Measurements from ENCODE around the gene MAGI3. TPM values are rescaled to one million over a fixed set of nuclear protein-coding genes. Genes with fewer than 3 reads are reported as not detected.

The MAGI3 gene
- total and polyA plus RNA-seq, 3 donors from 2014 or later = 15.8 to 18.9 (median 18.8) TPM

DNA sequence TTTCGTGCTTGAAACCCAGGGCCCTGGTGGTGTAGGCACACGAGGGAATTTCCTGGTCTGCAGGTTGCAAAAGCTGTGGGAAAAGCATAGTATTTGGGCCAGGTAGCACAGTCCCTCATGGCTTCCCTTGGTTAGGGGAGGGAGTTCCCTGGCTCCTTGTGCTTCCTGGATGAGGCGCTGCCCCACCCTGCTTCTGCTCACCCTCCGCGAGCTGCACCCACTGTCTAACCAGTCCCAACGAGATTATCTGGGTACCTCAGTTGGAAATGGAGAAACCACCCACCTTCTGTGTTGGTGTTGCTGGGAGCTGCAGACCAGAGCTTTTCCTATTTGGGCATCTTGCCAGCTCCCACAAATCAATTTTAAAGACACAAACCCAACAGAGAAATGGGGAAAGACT, 186.0 kb downstream of the MAGI3 start:
- Histone ChIP-seq H3K36me3 (ENCODE audit: low read depth, missing control alignments) (no peaks in the 10 kb centered on the region), H3K4me3 (no peak overlapping the region), H3K27ac (no peak overlapping the region), H3K4me1 (no peaks in the 10 kb centered on the region), H3K9me3 (no peaks in the 10 kb centered on the region), H3K27me3 (no peaks in the 10 kb centered on the region)
- intact Hi-C loops (cut with DNase I; ENCODE audit: low total_unique reads) = no loop called here
- WGBS, 2 donors = 94 to 97% methylated on average over 6 of the region's 6 CpGs
- TF ChIP-seq CTCF (IDR thresholded peaks at IDR 0.05) (no peak), POLR2A (IDR thresholded peaks at IDR 0.05) (no peak)
- no peak for DNase-seq

- intact Hi-C loops (cut with DNase I; ENCODE audit: low total_unique reads) = no loop called here
- Histone ChIP-seq H3K9me3 (no peaks in the 10 kb centered on the region), H3K4me3 (no peak overlapping the region), H3K27ac (no peak overlapping the region), H3K4me1 (no peaks in the 10 kb centered on the region), H3K27me3 (no peaks in the 10 kb centered on the region), H3K36me3 (ENCODE audit: low read depth, missing control alignments) (no peaks in the 10 kb centered on the region)
- no peak for DNase-seq
- 74 to 78% methylated on average over 2 of the region's 2 CpGs for WGBS, 2 donors
- TF ChIP-seq CTCF (IDR thresholded peaks at IDR 0.05) (no peak), POLR2A (IDR thresholded peaks at IDR 0.05) (no peak)
Measured at GRCh38 chr1:113579256-113580018, 189.1 kb downstream of the MAGI3 start.

DNA sequence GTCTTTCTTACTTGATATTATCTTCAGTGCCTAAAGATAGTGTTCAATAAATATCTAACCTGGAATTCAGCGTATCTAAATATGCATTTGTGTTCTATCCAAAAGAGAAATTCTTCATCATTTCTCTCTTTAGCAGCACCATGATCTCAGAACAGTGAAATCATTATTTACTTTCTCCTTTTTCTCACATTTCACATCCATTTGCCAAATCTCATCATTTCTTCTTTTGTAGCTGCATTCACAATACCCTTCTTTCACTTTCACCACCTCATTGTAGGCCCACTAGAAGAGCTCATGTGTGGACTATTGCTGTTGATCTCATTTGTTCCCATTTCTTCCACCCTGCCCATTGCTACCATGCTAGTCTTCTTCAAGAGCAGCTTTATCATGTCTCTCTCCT, 191.0 kb downstream of the MAGI3 start:
- H3K9me3 ChIP-seq = no peaks in the 10 kb centered on the region
- no peak overlapping the region for H3K27ac ChIP-seq
- no peaks in the 10 kb centered on the region for H3K27me3 ChIP-seq
- WGBS, 2 donors = 90 to 94% methylated on average over 1 of the region's 1 CpG
- DNase-seq = no peak
- intact Hi-C loops (cut with DNase I; ENCODE audit: low total_unique reads) = no loop called here
- no peaks in the 10 kb centered on the region for H3K4me1 ChIP-seq
- H3K36me3 ChIP-seq (ENCODE audit: low read depth, missing control alignments) = no peaks in the 10 kb centered on the region
- H3K4me3 ChIP-seq = no peak overlapping the region
- TF ChIP-seq POLR2A (IDR thresholded peaks at IDR 0.05) (no peak), CTCF (IDR thresholded peaks at IDR 0.05) (no peak)

GRCh38 chr1:113582084-113582483, 191.8 kb downstream of the MAGI3 start:
- Histone ChIP-seq H3K27ac (no peak overlapping the region), H3K36me3 (ENCODE audit: low read depth, missing control alignments) (no peaks in the 10 kb centered on the region), H3K4me3 (no peak overlapping the region), H3K4me1 (no peaks in the 10 kb centered on the region), H3K27me3 (no peaks in the 10 kb centered on the region), H3K9me3 (no peaks in the 10 kb centered on the region)
- no peak for DNase-seq
- 90 to 92% methylated on average over 1 of the region's 1 CpG for WGBS, 2 donors
- TF ChIP-seq CTCF (IDR thresholded peaks at IDR 0.05) (no peak), POLR2A (IDR thresholded peaks at IDR 0.05) (no peak)
- intact Hi-C loops (cut with DNase I; ENCODE audit: low total_unique reads) = no loop called here

GRCh38 chr1:113587475-113587874, 197.2 kb downstream of the MAGI3 start:
- H3K4me3 ChIP-seq = no peak overlapping the region
- no peaks in the 10 kb centered on the region for H3K36me3 ChIP-seq (ENCODE audit: low read depth, missing control alignments)
- TF ChIP-seq CTCF (IDR thresholded peaks at IDR 0.05) = no peak
- TF ChIP-seq POLR2A (IDR thresholded peaks at IDR 0.05) = no peak
- H3K9me3 ChIP-seq = no peaks in the 10 kb centered on the region
- DNase-seq = no peak
- H3K4me1 ChIP-seq = no peaks in the 10 kb centered on the region
- no peak overlapping the region for H3K27ac ChIP-seq
- intact Hi-C loops (cut with DNase I; ENCODE audit: low total_unique reads) = no loop called here
- H3K27me3 ChIP-seq = no peaks in the 10 kb centered on the region
- 76 to 85% methylated on average over 5 of the region's 5 CpGs for WGBS, 2 donors
